ENCODE results near the gene M1AP.

M1AP gene

DNA sequence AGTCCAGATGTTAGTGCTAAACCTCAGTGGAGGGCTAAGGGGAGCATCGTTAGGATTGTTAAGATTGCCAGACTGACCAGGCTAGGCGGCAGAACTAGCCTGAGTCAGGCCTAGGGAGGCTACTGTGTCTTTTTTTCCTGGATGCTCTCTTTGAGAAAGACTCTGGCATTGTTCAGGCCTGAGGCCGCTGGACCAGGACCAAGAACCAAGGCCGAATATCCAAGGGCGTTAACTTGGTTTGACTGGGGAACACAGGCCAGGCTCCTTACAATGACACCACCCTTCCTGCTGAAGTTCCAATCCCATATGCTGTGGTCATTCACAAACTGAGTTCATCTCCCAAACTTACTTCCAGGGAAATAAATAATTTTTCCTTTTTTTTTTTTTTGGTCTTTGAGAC is 107.8 kb downstream of the M1AP start:
- no peak for DNase-seq

DNA sequence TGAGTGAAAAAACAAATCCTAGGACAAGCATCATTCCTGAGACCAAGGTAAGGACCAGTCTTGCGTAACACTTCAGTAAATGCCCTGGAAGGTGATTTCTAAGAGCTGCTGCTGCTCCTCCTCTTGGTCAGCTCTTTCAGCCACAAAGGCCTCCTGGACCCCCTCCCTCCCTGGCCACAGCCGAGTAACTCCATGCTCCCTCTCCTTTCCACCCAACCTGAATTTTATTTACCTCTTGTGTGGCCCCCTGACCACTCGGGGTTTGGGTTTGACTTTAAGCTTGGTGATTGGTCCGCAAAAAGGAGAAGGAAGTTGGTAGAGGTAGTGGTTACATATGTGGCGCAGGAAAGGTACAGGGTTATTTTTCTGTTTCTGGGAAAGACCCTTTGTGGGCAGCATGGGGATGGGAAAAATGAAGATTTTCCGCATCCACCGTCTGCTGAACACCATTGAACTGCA is 109.2 kb downstream of the M1AP start:
- DNase-seq: no peak

DNA sequence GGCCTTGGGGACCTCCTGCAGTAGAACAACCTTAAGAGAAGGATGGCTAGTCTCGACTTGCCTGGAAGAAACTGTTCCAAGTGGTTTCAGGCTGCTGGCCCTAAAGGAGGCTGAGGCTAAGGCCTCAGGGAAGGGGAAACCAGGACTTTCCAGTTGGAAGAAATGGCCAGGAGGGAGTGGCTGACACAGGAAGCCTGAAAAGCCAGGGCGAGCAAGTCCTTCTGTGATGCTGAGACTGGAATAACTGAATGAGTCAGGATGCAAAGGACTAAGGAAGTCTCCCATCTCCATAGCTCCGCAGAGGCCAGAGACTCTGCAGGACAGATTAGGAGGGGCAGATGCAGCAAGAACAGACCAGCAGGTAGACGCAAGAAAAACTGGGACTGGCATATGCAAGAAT is 111.0 kb downstream of the M1AP start:
- DNase-seq: no peak

- DNase-seq: no peak
Measured at GRCh38 chr2:74536166-74536950, 111.8 kb downstream of the M1AP start.

GRCh38 chr2:74535440-74535965 is 112.6 kb downstream of the M1AP start:
- no peak for DNase-seq

DNA sequence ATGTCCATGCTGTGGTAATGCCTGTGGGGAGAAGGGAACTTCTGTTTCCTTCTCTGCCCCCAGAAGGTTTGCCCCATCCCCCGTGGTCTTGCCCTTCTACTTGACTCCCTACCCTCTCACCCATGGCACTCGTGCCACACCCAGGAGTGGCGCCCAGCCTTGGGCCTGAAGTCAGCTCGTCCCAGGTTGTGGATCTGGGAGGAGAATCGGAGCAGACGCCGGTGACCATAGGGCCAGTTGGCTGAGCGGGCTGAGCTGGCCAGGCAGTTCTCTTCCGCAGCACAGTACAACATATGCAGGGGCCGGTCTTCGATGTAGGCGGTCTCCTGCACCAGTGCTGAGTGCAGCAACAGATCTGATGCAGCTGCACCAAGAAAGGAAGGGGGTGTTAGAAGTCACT is 113.7 kb downstream of the M1AP start:
- no peak for DNase-seq

DNA sequence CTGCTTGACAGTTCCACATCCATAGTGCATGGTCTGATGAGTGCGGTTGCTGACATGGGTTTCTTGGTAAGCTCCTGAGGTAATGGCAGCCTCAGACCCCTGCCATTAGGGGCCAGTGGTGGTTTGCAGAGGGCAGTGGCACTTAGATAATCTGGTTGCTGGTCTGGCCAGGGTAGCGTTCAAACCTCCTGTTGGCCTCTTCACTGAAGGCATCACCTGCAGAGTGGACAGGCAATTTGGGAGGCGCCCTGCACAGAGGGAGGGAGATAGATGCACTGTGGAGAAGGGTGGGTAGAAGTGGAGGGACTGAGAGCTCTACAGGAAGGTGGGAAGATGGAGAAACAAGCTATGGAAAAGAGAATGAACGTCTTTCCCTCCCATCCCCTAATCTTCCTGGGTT is 114.7 kb downstream of the M1AP start:
- DNase-seq: no peak

- no peak for DNase-seq
Measured at GRCh38 chr2:74532222-74532621, 115.9 kb downstream of the M1AP start.

GRCh38 chr2:74531666-74532065 is 116.5 kb downstream of the M1AP start:
- DNase-seq: no peak

GRCh38 chr2:74530239-74531187 is 117.6 kb downstream of the M1AP start:
- no peak for DNase-seq

GRCh38 chr2:74529357-74530238 is 118.5 kb downstream of the M1AP start, which contains the start of the genes AUP1 and HTRA2:
TSS of gene AUP1 (minus strand) at chr2:74529706. CDS start at chr2:74529629, 77 bp downstream.
TSS of gene HTRA2 (plus strand) at chr2:74529933. CDS start at chr2:74530007, 74 bp downstream.
- DNase-seq: peak; percentile 97

- no peak for DNase-seq
Measured at GRCh38 chr2:74528600-74529356, 119.4 kb downstream of the M1AP start.

GRCh38 chr2:74527741-74528140 is 120.4 kb downstream of the M1AP start:
- DNase-seq: no peak

DNA sequence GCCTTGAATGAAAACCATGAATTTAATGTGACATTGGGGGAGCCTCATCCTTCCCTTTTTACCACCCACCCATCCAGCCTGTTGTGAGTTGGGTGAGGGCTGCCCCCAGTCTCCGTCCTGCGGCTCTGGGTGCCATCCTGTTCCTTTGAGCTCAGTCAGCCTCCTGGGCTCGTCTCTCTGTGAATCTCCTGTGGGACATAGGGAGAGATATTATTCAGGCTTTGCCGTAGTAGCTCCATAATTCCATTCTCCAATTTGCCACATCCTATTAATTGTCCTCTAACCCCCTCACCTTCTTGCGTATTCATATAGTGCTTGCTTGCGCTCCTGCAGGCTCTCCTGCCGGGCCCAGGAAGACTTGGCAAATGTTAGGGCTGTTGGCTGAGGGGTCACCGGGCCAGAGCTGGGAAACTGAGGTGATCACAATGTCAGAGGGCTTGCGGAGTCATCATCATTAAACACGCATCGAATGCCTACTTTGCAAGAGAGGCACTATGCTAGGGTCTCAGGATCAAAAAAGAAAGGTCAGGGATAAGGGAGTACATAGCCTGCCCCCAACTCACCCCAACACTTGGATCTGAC is 121.4 kb downstream of the M1AP start:
- DNase-seq: no peak

- no peak for DNase-seq
Measured at GRCh38 chr2:74525717-74526648, 122.1 kb downstream of the M1AP start, which contains the start of gene DQX1. TSS of gene DQX1 (minus strand) at chr2:74526231. CDS start at chr2:74525729, 502 bp downstream.

DNA sequence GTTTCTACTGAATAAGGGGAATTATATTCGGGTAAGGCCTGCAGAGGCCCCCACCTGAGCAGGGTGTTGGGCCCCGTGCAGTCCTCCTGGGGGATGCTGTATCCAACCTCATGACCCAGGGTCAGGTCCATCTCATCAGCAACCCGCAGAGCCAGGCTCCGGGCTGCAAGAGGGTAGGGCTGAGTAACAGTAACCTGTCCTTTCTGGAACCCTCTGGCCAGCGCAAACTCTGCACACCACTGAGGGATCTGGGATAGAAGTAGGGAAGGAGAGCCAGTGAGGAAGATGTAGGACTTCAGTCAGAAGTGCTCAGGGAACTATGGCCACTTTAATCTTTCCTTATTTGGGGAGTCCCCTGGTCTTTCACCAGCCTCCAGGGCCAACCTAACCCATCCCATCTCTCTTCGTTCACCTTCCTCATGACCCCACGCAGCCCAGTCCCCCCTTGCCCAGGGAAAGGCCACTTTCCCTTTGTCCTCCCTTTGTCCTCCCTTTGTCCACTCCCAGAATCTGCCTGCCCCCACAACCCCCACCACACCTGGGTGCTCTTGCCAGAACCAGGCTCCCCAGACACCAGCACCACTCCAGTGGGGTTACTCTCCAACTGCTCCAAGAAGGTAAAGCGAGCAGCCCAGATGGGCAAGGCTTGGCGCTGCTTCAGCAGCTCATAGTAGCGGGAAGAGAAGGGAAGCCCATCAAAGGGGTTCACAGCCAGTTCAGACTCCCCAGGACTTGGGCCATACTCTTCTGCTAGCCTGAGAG is 123.0 kb downstream of the M1AP start:
- DNase-seq: no peak

DNA sequence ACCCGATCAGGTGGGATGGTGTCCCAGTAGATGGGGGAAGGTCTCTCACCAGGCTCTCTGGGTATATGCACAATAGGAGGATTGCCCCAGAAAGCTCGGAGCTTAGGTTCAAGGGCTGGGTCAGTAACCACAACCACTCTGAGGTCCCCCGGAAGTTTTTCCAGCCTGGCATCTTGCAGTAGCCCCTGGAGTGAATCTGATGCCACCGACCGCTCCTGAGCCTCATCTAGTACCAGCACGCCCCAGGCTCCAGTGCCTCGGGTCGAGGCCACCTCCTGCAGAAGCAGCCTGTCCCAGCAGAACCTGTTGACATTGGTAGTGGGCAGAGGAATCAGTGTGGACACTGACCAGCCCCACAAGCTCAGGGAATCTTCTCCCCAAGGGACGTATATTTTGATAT is 124.1 kb downstream of the M1AP start:
- no peak for DNase-seq

DNA sequence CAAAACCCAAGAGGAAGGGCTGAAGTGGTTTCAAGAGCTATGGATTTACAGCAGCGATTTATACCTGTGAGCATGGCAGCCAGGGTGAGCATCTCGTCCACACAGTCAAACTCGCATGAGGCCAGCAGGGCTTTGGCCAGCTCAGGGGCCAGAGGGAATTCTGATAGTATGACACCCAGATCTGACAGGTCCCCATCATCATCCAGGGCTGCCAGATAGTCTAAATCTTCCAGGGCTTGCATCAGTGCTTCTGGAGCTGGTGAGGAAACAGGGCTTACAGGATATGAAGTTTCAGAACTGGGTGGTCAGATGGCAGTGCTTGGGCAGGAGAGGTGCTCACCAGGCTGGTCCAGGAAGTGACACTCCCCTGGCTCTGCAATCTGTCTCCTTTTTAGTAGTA is 125.6 kb downstream of the M1AP start:
- DNase-seq: no peak

- DNase-seq: no peak
Measured at GRCh38 chr2:74516650-74517049, 131.5 kb downstream of the M1AP start.

Data from NCI-H1436 (cell line).